Purkinje cell (primary cell): ENCODE data around the gene PPP1R3G. TPM values are rescaled to one million over a fixed set of nuclear protein-coding genes. Genes with fewer than 3 reads are reported as not detected.

Experiments used
- polyA plus RNA-seq: library from polyadenylated mRNA; unstranded; fragments of >200 nt; fragmentation: Nextera tagmentation; gene quantifications from 2 replicates; pipeline ENCODE4 v1.2.1, GENCODE V29; 2014

PPP1R3G gene
- polyA plus RNA-seq = 0.10 and 0.55 TPM in 2 replicates

GRCh38 chr6:5084781-5085647, at the start of gene PPP1R3G:
Gene PPP1R3G, plus strand, starts transcription at chr6:5085341. Its CDS starts 145 bp downstream, at chr6:5085486.

Other genes starting within 250 kb of the PPP1R3G start
- 15.1 and 27.2 TPM in 2 replicates for gene RPP40, start 81.3 kb upstream of the PPP1R3G start, polyA plus RNA-seq
- gene LYRM4, start 175.6 kb downstream of the PPP1R3G start, polyA plus RNA-seq = 77.6 and 85.7 TPM in 2 replicates
- 6.9 and 7.3 TPM in 2 replicates for gene FARS2, start 176.2 kb downstream of the PPP1R3G start, polyA plus RNA-seq